Naive thymus-derived CD8-positive, alpha-beta T cell (primary cell): ENCODE results near the gene PLTP. TPM values are rescaled to one million over a fixed set of nuclear protein-coding genes. Genes with fewer than 3 reads are reported as not detected.
A peak's percentile ranks its signal among the peaks of the same experiment; 100 is the strongest.

ENCODE experiments used
- ATAC-seq, 2 donors: fragments of 150-1000 bp; cut with Tn5 transposase in 1 of 2; sonication (Bioruptor Pico), chemical (Tn5 transposase) in 1 of 2; 1 replicate in 1 of 2; 2 replicates in 1 of 2; pipeline ENCODE4 v1.10.0; 2021; ENCODE audit warnings: mild to moderate bottlenecking in 2 of 2, moderate library complexity in 2 of 2
- POLR2A ChIA-PET: fragments of 350-600 bp; sonication (Branson Sonifier 250); formaldehyde crosslinking; loops from one replicate; lab custom pipeline; 2021; ENCODE audit warnings: antibody characterized with exemption; lab: Charles Lee
- DNase-seq, 10 donors: peaks; one replicate each; pipeline versions ENCODE4 v3.0.0 to v3.0.0-alpha.2; 2020 to 2022
- H3K27ac Mint-ChIP-seq, 10 donors: one replicate each; pipeline ENCODE4 v1.8.0; 2020 to 2022; ENCODE audit warnings: mild to moderate bottlenecking in 10 of 10, mixed read lengths in 10 of 10, moderate library complexity in 4 of 10, inconsistent platforms in 1 of 10
- H3K27me3 Mint-ChIP-seq, 5 donors: one replicate each; pipeline ENCODE4 v1.8.0; 2021 to 2022; ENCODE audit warnings: mixed read lengths in 5 of 5
- H3K36me3 Mint-ChIP-seq, 3 donors: one replicate each; pipeline ENCODE4 v1.8.0; 2020 to 2022; ENCODE audit warnings: mixed read lengths in 3 of 3, mild to moderate bottlenecking in 2 of 3, inconsistent platforms in 1 of 3
- H3K4me1 Mint-ChIP-seq, 4 donors: one replicate each; pipeline ENCODE4 v1.8.0; 2021 to 2022; ENCODE audit warnings: mixed read lengths in 4 of 4
- H3K4me3 Mint-ChIP-seq, 10 donors: one replicate each; pipeline ENCODE4 v1.8.0; 2020 to 2022; ENCODE audit warnings: mild to moderate bottlenecking in 10 of 10, mixed read lengths in 10 of 10, moderate library complexity in 6 of 10, inconsistent platforms in 1 of 10
- H3K9me3 Mint-ChIP-seq, 9 donors: one replicate each; pipeline ENCODE4 v1.8.0; 2020 to 2022; ENCODE audit warnings: mixed read lengths in 9 of 9, mild to moderate bottlenecking in 3 of 9, inconsistent platforms in 1 of 9, moderate library complexity in 1 of 9
- polyA plus RNA-seq, 3 donors: library from polyadenylated mRNA; unstranded; fragments of 300-500 nt; fragmentation: Illumina TruSeq; gene quantifications; one replicate each; pipeline ENCODE4 v1.2.3, GENCODE V29; 2021
- total RNA-seq, 8 experiments: library from RNA in 2 of 8; stranded (reverse) in 2 of 8; gene quantifications; one replicate each; pipeline ENCODE4 v1.2.3 and lab custom pipeline; 2021 to 2026

The PLTP gene
- total and polyA plus RNA-seq, 5 experiments from 2014 or later: 0.18 to 2.2 (median 0.48) TPM; not detected in 1

DNA sequence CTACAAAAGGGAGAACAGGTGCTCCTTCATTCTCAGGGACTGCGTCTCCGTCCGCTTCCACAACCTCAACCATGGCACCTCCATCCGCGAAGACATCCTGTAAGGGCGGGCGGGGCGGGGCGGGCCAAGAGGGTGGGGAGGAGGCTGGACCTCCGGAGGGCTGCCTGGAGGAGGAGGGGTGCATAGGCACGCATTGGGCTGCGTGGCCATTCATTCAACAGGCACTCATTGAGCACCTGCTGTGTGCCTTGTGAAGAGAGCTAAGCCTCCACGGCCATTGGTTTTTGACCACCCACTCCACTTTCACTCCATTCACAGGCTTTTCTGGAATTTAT lies 54.1 kb downstream of the PLTP start:
- Mint-ChIP-seq H3K9me3 (no peaks in the 10 kb centered on the region), H3K4me1 (peaks cover 21 to 62% (median 58%) of the 10 kb centered on the region in 4 donors), H3K4me3 (peak overlapping the region; percentile 94 to 97 (median 96)), H3K36me3 (peaks cover 0 to 24% (median 4%) of the 10 kb centered on the region in 3 donors), H3K27me3 (no peaks in the 10 kb centered on the region), H3K27ac (peak overlapping the region; percentile 96 to 99 (median 98))
- DNase-seq: peak in 2 of 10 donors; percentile 7
- ATAC-seq: peak in 1 of 2 donors; percentile 14
- POLR2A ChIA-PET: interaction anchor here (0.7 to 5.4 kb wide), 8 partner anchors 18 to 113 kb away, joined by 3 to 71 read pairs (median 20); partner anchors contain the start of genes CTSA, NEURL2, PCIF1 and SNX21

DNA sequence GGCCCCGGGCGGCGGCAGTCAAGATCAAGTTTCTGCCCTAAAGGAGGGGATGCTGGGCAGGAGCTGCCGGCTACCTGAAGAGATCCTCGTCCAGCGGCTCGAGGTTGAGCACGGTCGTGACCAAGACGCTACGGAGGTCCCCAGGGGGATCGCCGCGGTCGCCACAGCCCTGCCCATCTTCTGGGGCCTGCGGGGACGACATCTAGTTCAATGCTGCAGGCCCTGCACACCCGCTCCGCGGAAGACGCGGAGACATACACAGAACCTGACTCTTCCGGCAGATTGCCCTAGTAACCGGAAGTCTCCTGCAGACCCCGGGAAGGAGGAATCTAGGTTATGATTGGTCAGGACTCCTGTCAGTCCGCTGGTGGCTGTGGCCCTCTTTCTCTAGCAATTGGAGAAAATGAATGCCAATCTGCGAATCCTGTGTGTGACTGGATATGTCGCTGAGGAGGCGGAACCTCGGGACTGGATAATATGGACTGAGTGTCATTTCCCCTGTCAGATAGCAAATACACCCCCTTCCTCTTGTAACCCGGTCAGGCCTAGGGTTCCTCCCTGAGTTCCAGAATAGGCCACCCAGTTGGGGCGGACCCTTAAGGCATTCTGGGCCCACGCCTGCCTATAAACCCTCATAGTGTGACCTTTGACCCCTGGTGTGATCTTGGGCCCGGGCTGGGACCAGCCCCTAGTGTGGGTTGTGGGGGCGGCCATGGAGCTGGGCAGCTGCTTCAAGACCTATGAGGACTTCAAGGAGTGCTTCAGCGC lies 54.7 kb downstream of the PLTP start, which contains the start of the genes ACOT8 and ZSWIM3:
TSS of gene ACOT8 (minus strand) at position 279 of the 768 bp plus-strand sequence. CDS start at position 202, 77 bp downstream.
TSS of gene ZSWIM3 (plus strand) at position 501 of the 768 bp plus-strand sequence. CDS start at position 713, 212 bp downstream.
- Mint-ChIP-seq H3K27me3 (no peaks in the 10 kb centered on the region), H3K4me3 (peak within 1 kb of the TSS; percentile 94 to 97 (median 96)), H3K27ac (peak within 1 kb of the TSS; percentile 96 to 99 (median 98)), H3K36me3 (peaks cover 0 to 27% (median 6%) of the 10 kb centered on the region in 3 donors), H3K9me3 (no peaks in the 10 kb centered on the region), H3K4me1 (peaks cover 21 to 62% (median 58%) of the 10 kb centered on the region in 4 donors)
- POLR2A ChIA-PET: interaction anchor here (0.7 to 5.4 kb wide), 11 partner anchors 17 to 114 kb away, joined by 3 to 71 read pairs (median 7); partner anchors contain the start of genes CTSA, NEURL2, PCIF1 and SNX21
- DNase-seq: peak; percentile 68 to 99 (median 96)
- peak; percentile 97 for ATAC-seq

DNA sequence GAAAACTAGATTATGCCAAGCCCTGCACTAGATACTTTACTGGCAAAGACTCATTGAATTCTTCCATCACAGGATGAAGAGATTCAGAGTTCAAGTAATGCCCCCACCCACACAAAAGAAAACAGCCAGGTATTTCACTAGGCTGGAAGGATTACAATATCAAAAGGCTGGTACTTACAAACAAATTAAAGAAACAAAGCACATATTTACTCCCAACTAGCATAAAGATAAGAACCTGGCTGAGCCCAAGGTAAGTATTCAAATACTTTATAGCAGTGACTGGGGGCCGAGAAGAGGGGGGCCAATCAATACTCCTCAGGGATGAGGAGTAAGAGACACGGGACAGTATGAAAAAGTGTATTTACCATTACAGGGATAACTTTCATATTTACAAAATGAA lies 58.5 kb downstream of the PLTP start:
- POLR2A ChIA-PET: no interaction called here
- peaks cover 0 to 50% (median 19%) of the 10 kb centered on the region in 3 donors for H3K36me3 Mint-ChIP-seq
- no peaks in the 10 kb centered on the region for H3K9me3 Mint-ChIP-seq
- H3K27ac Mint-ChIP-seq: no peak overlapping the region
- DNase-seq (no peak), ATAC-seq (no peak)
- peaks cover 11 to 50% (median 45%) of the 10 kb centered on the region in 4 donors for H3K4me1 Mint-ChIP-seq
- no peaks in the 10 kb centered on the region for H3K27me3 Mint-ChIP-seq
- H3K4me3 Mint-ChIP-seq: peak overlapping the region in 1 of 10 donors; percentile 74

DNA sequence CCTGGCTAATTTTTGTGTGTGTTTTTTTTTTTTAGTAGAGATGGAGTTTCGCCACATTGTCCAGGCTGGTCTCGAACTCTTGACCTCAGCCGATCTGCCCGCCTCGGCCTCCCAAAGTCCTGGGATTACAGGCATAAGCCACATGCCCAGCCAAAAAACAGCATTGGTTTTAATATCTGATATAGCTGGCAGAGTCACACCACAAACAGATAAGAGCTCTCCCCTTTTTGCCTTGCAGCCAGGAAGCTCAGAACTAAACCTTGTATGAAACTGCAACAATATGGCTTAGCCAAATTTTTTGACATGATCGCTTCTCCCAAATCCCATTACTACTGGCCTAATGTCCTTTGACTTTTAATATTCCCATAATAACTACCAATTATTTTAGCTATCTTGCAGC lies 59.6 kb downstream of the PLTP start:
- DNase-seq (no peak), ATAC-seq (no peak)
- peaks cover 8 to 40% (median 34%) of the 10 kb centered on the region in 4 donors for H3K4me1 Mint-ChIP-seq
- POLR2A ChIA-PET: interaction anchor here (0.7 kb wide), 1 partner anchor 13 kb away, joined by 4 read pairs; no protein-coding TSS in a partner anchor
- H3K27me3 Mint-ChIP-seq: no peaks in the 10 kb centered on the region
- peak overlapping the region in 1 of 10 donors; percentile 29 for H3K4me3 Mint-ChIP-seq
- H3K9me3 Mint-ChIP-seq: no peaks in the 10 kb centered on the region
- peak overlapping the region in 2 of 10 donors; percentile 21 to 72 for H3K27ac Mint-ChIP-seq
- peaks cover 0 to 58% (median 21%) of the 10 kb centered on the region in 3 donors for H3K36me3 Mint-ChIP-seq

DNA sequence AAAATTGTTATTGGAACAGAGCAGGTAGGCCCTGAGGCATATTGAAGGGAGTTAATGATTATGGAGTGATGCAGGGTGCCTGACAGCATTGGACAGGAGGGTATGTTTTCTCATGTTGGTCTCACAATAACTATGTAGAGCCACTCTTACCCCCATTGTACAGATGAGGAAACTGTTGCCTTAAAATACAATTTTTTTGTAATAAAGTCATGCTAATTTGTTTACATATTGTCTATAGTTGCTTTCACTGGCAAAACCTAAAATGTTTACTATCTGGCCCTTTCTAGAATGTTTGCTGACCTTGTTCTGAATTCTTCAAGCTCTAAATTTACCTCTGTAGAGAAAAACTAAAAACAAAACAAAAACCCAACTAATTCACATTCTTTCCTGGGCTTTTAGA lies 60.5 kb downstream of the PLTP start:
- Mint-ChIP-seq H3K4me1 (peaks cover 6 to 36% (median 28%) of the 10 kb centered on the region in 4 donors), H3K27ac (no peak overlapping the region), H3K27me3 (no peaks in the 10 kb centered on the region), H3K36me3 (peaks cover 0 to 63% (median 22%) of the 10 kb centered on the region in 3 donors), H3K4me3 (peak overlapping the region in 1 of 10 donors; percentile 20), H3K9me3 (no peaks in the 10 kb centered on the region)
- no peak for ATAC-seq
- no peak for DNase-seq
- POLR2A ChIA-PET: interaction anchor here (0.7 kb wide), 1 partner anchor 13 kb away, joined by 4 read pairs; no protein-coding TSS in a partner anchor

DNA sequence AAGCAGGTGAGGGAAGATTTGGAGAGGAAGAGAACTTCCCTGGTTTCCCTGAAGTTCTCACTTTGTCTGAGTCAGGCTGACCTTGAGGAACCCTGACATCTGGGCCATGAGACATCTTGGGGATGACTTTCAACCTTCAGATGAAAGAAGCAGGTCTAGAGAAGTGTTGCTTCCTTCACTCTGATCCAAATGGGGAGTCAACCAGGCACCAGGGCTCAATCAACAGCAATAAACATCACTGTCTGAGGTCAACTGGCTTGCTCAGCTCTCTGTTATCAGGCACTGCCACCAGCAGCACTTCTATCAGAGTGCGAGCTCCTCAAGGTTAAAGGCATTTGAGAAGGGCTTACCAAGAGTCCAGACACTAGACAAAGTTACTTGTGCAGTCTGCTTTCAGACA lies 61.0 kb downstream of the PLTP start:
- Mint-ChIP-seq H3K9me3 (no peaks in the 10 kb centered on the region), H3K27me3 (no peaks in the 10 kb centered on the region), H3K36me3 (peaks cover 0 to 69% (median 23%) of the 10 kb centered on the region in 3 donors), H3K4me3 (peak overlapping the region in 1 of 10 donors; percentile 15), H3K27ac (no peak overlapping the region), H3K4me1 (peaks cover 6 to 30% (median 22%) of the 10 kb centered on the region in 4 donors)
- DNase-seq (no peak), ATAC-seq (no peak)
- POLR2A ChIA-PET: interaction anchor here (0.6 kb wide), 1 partner anchor 39 kb away, joined by 3 read pairs; no protein-coding TSS in a partner anchor

DNA sequence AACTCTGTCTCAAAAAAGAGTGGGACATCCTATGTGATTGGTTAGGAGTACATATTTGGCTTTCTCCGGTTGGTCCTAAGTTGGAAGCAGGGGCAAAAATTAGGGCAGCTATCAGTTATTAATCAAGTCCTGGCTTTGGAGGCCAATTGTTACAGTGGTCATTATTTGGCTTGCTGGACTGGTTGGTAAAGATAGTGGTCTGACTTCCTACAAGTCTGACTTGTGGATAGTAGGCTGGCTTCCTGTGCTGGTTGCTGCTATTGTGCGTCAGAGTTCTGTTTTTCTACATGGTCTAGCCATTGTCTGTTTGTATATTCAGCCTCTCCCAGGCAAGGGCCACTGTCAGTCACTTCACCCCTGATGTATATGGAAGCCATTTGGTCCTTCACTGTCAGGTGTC lies 61.7 kb downstream of the PLTP start:
- DNase-seq (no peak), ATAC-seq (no peak)
- POLR2A ChIA-PET: no interaction called here
- Mint-ChIP-seq H3K9me3 (no peaks in the 10 kb centered on the region), H3K4me3 (no peak overlapping the region), H3K36me3 (peaks cover 0 to 76% (median 23%) of the 10 kb centered on the region in 3 donors), H3K27me3 (no peaks in the 10 kb centered on the region), H3K4me1 (peaks cover 4 to 25% (median 19%) of the 10 kb centered on the region in 4 donors), H3K27ac (no peak overlapping the region)

DNA sequence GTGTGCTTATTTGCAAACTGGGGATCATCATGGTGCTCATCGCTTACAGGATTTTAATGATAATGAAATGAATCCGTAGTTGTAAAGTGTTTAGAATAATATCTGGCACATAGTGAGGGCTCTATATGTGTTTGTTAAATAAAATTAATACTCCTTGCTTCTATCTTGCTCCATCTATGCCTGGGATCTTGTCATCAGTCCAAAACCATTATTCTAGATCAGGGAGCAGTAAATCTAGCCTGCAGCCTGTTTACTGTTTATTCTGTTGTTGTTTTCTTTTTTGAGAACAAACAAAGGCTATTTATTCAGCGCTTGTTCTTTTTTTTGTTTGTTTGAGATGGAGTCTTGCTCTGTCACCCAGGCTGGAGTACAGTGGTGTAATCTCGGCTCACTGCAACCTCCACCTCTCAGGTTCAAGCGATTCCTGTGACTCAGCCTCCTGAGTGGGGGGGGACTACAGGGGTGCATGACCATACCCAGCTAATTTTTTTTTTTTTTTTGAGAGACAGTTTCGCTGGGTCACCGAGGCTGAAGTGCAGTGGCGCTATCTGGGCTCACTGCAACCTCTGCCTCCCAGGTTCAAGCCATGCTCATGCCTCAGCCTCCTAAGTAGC lies 62.9 kb downstream of the PLTP start:
- DNase-seq (no peak), ATAC-seq (no peak)
- POLR2A ChIA-PET: interaction anchor here (0.9 kb wide), 1 partner anchor 15 kb away, joined by 4 read pairs; no protein-coding TSS in a partner anchor
- H3K27ac Mint-ChIP-seq: peak overlapping the region in 3 of 10 donors; percentile 5 to 79 (median 37)
- peaks cover 0 to 81% (median 23%) of the 10 kb centered on the region in 3 donors for H3K36me3 Mint-ChIP-seq
- H3K9me3 Mint-ChIP-seq: no peaks in the 10 kb centered on the region
- peaks cover 1 to 14% (median 11%) of the 10 kb centered on the region in 4 donors for H3K4me1 Mint-ChIP-seq
- H3K4me3 Mint-ChIP-seq: no peak overlapping the region
- no peaks in the 10 kb centered on the region for H3K27me3 Mint-ChIP-seq

Other genes with a start within 250 kb of the PLTP start
- not detected for gene WFDC11, start 241.9 kb downstream of the PLTP start, total RNA-seq
- not detected for gene WFDC11, start 241.9 kb downstream of the PLTP start, polyA plus RNA-seq
- not detected for gene WFDC13, start 210.1 kb downstream of the PLTP start, total RNA-seq
- not detected for gene WFDC13, start 210.1 kb downstream of the PLTP start, polyA plus RNA-seq
- not detected for gene WFDC10B, start 207.1 kb downstream of the PLTP start, total RNA-seq
- not detected for gene WFDC10B, start 207.1 kb downstream of the PLTP start, polyA plus RNA-seq
- not detected for gene SPINT4, start 189.8 kb downstream of the PLTP start, total RNA-seq
- not detected for gene SPINT4, start 189.8 kb downstream of the PLTP start, polyA plus RNA-seq
- gene WFDC3, start 120.3 kb downstream of the PLTP start, total RNA-seq: not detected
- under 1 TPM in 1 of 3 donors, not detected in 2; 0.73 TPM for gene WFDC3, start 120.3 kb downstream of the PLTP start, polyA plus RNA-seq
- gene DNTTIP1, start 120.2 kb downstream of the PLTP start, total RNA-seq: 10 to 100 TPM; 18.5 to 26.3 TPM
- 10 to 100 TPM; 26.3 to 41.2 (median 29.5) TPM for gene DNTTIP1, start 120.2 kb downstream of the PLTP start, polyA plus RNA-seq
- under 1 TPM in 1 of 2 experiments, not detected in 1; 0.44 TPM for gene UBE2C, start 99.5 kb downstream of the PLTP start, total RNA-seq
- not detected for gene UBE2C, start 99.5 kb downstream of the PLTP start, polyA plus RNA-seq
- under 1 TPM in 1 of 2 experiments, not detected in 1; 0.58 TPM for gene TNNC2, start 84.8 kb downstream of the PLTP start, total RNA-seq
- gene TNNC2, start 84.8 kb downstream of the PLTP start, polyA plus RNA-seq: under 1 TPM in 1 of 3 donors, not detected in 2; 0.53 TPM
- 1 to 10 TPM; 1.3 to 1.8 TPM for gene SNX21, start 78.4 kb downstream of the PLTP start, total RNA-seq
- gene SNX21, start 78.4 kb downstream of the PLTP start, polyA plus RNA-seq: 1 to 10 TPM in 2 of 3 donors, under 1 TPM in 1; 0.30 to 2.2 (median 1.4) TPM
- gene ACOT8, start 54.8 kb downstream of the PLTP start, total RNA-seq: 10 to 100 TPM; 29.6 to 33.3 TPM
- 10 to 100 TPM; 37.5 to 46.2 (median 38.4) TPM for gene ACOT8, start 54.8 kb downstream of the PLTP start, polyA plus RNA-seq
- 1 to 10 TPM; 4.3 to 4.4 TPM for gene ZSWIM3, start 54.5 kb downstream of the PLTP start, total RNA-seq
- 1 to 10 TPM in 1 of 3 donors, under 1 TPM in 2; 0.35 to 2.1 (median 0.65) TPM for gene ZSWIM3, start 54.5 kb downstream of the PLTP start, polyA plus RNA-seq
- 10 to 100 TPM; 16.5 to 17.6 TPM for gene ZSWIM1, start 30.9 kb downstream of the PLTP start, total RNA-seq
- gene ZSWIM1, start 30.9 kb downstream of the PLTP start, polyA plus RNA-seq: 1 to 10 TPM in 2 of 3 donors, under 1 TPM in 1; 0.96 to 9.8 (median 1.7) TPM
- gene SPATA25, start 24.5 kb downstream of the PLTP start, total RNA-seq: 1 to 10 TPM; 4.1 to 4.8 TPM
- gene SPATA25, start 24.5 kb downstream of the PLTP start, polyA plus RNA-seq: under 1 TPM in 2 of 3 donors, not detected in 1; 0.24 to 0.42 TPM
- gene NEURL2, start 20.9 kb downstream of the PLTP start, total RNA-seq: 1 to 10 TPM; 5.0 to 5.9 TPM
- 1 to 10 TPM in 2 of 3 donors, under 1 TPM in 1; 0.53 to 2.2 (median 1.8) TPM for gene NEURL2, start 20.9 kb downstream of the PLTP start, polyA plus RNA-seq
- 10 to 100 TPM; 79.1 to 82.7 TPM for gene CTSA, start 20.8 kb downstream of the PLTP start, total RNA-seq
- gene CTSA, start 20.8 kb downstream of the PLTP start, polyA plus RNA-seq: 100 to 1,000 TPM in 1 of 3 donors, 10 to 100 TPM in 2; 79.5 to 128 (median 90.5) TPM
- gene PCIF1, start 22.5 kb upstream of the PLTP start, total RNA-seq: 10 to 100 TPM; 77.7 to 83.3 TPM
- gene PCIF1, start 22.5 kb upstream of the PLTP start, polyA plus RNA-seq: 10 to 100 TPM; 60.8 to 94.2 (median 78.7) TPM
- 10 to 100 TPM; 53.1 to 56.2 TPM for gene ZNF335, start 60.0 kb upstream of the PLTP start, total RNA-seq
- 10 to 100 TPM in 1 of 3 donors, 1 to 10 TPM in 2; 6.4 to 13.2 (median 7.8) TPM for gene ZNF335, start 60.0 kb upstream of the PLTP start, polyA plus RNA-seq
- 1 to 10 TPM in 1 of 2 experiments, under 1 TPM in 1; 0.75 to 1.3 TPM for gene MMP9, start 96.8 kb upstream of the PLTP start, total RNA-seq
- gene MMP9, start 96.8 kb upstream of the PLTP start, polyA plus RNA-seq: not detected
- 1 to 10 TPM; 1.0 to 1.5 TPM for gene SLC12A5, start 117.1 kb upstream of the PLTP start, total RNA-seq
- under 1 TPM in 1 of 3 donors, not detected in 2; 0.83 TPM for gene SLC12A5, start 117.1 kb upstream of the PLTP start, polyA plus RNA-seq
- gene NCOA5, start 177.8 kb upstream of the PLTP start, total RNA-seq: 10 to 100 TPM; 42.2 to 43.9 TPM
- 10 to 100 TPM; 13.0 to 36.0 (median 18.4) TPM for gene NCOA5, start 177.8 kb upstream of the PLTP start, polyA plus RNA-seq
- gene CD40, start 206.2 kb upstream of the PLTP start, total RNA-seq: 10 to 100 TPM; 10.1 to 11.8 TPM
- 1 to 10 TPM; 2.0 to 4.3 (median 3.1) TPM for gene CD40, start 206.2 kb upstream of the PLTP start, polyA plus RNA-seq